Measurements from ENCODE around the gene RGS14. TPM values are rescaled to one million over a fixed set of nuclear protein-coding genes. Genes with fewer than 3 reads are reported as not detected.
A peak's percentile ranks its signal among the peaks of the same experiment; 100 is the strongest.

RGS14 gene
- total RNA-seq, 1 experiment from 2014 or later = 9.4 TPM

DNA sequence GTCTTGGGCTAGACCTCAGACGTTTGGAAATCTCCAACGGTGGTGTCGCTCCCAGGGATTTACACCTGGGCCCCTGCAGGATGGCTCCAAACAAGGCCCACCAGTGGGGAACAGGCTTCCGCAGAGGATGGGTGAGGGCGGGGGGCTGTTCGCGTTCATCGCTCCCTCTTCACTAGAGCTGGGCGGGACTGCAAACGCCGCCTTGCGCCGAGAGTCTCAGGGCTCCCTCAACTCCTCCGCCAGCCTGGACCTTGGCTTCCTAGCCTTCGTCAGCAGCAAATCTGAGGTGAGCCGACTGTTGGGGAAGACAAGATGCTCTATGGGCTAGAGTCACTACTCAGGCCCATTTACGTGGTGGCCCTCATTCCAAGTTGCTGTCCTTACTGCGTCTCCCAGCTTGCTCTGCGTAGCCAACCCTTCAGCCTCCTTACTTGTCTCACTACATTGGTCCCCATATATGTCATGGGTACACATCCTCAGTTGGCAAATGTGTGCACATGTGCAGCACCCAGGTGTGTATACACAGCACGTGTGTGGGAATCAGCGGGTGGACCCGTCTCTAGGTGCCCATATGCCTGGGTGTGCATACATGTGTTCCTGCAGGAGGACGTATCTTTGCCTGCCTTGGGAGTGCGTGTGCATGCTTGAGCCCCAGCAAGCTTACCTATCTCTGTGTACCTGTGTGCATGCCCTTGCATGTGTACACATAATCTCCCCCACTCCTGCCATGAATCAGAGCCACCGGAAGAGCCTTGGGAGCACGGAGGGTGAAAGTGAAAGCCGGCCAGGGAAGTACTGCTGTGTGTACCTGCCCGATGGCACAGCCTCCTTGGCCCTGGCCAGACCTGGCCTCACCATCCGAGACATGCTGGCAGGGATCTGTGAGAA, 10.5 kb downstream of the RGS14 start (continued):
- TF ChIP-seq, protein P1, sequence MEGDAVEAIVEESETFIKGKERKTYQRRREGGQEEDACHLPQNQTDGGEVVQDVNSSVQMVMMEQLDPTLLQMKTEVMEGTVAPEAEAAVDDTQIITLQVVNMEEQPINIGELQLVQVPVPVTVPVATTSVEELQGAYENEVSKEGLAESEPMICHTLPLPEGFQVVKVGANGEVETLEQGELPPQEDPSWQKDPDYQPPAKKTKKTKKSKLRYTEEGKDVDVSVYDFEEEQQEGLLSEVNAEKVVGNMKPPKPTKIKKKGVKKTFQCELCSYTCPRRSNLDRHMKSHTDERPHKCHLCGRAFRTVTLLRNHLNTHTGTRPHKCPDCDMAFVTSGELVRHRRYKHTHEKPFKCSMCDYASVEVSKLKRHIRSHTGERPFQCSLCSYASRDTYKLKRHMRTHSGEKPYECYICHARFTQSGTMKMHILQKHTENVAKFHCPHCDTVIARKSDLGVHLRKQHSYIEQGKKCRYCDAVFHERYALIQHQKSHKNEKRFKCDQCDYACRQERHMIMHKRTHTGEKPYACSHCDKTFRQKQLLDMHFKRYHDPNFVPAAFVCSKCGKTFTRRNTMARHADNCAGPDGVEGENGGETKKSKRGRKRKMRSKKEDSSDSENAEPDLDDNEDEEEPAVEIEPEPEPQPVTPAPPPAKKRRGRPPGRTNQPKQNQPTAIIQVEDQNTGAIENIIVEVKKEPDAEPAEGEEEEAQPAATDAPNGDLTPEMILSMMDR (IDR thresholded peaks at IDR 0.05 in 2 of 3, conservative IDR thresholded peaks at IDR 0.05 in 1 of 3; ENCODE audit: borderline replicate concordance in 1 of 3, insufficient read depth in 1 of 3, low read depth in 2 of 3, low read length in 2 of 3) = no peak
- no peak for TF ChIP-seq RAD21 (IDR thresholded peaks at IDR 0.05; ENCODE audit: low read depth)
- TF ChIP-seq SRF (IDR thresholded peaks at IDR 0.05; ENCODE audit: low read depth) = no peak
- TF ChIP-seq CBX3 (IDR thresholded peaks at IDR 0.05; ENCODE audit: low read depth) = no peak
- no peak for TF ChIP-seq ZNF274 (IDR thresholded peaks at IDR 0.05; ENCODE audit: low read depth, low read length)
- TF ChIP-seq JUND (IDR thresholded peaks at IDR 0.05) = no peak
- TF ChIP-seq EZH2phosphoT487 (IDR thresholded peaks at IDR 0.05; ENCODE audit: borderline replicate concordance) = no peak

DNA sequence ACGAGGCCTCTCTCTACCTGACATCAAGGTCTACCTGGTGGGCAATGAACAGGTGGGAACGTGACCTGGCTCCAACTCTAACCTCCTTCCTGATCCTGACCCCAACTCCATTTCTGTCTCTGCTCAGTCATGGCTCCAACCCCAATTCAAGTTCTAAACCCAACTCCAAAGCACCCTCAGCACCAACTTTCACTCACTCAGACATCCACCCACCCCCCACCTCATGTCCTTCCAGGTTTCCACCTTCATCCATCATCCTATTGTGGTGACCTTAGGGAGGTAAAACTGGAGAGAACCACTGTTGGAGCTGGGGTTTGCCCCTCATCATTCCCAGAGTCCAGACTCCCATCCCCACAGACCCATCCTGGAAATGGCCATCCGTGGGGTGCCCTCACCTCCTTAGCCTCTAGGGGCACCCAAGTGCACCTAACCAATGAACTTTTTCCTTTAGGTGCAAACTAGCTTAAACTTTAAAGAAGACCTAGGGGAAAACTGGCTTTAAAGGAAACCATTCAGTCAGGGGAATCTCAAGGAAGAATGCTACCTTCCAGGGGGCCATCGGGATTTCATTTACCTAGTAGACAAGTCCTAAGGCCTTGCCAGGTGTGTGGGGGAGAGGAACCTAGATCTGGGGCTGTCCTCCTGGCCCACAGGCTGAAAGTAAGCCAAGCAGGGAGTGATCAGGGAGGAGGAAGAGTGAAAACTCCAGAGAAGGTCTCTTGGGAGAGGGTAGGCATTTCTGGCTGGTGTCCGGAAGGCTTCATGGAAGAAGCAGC, 11.3 kb downstream of the RGS14 start:
- CTCF ChIA-PET = interaction anchor here (0.7 to 3.3 kb wide), 12 partner anchors 8 to 255 kb away, joined by 3 to 50 read pairs (median 6); partner anchors contain the start of gene LMAN2
- no peak for DNase-seq (ENCODE audit: low read depth, low spot score)

More for the DNA sequence above, 11.3 kb downstream of the RGS14 start:
- intact Hi-C loops (cut with micrococcal nuclease) = no loop called here
- Histone ChIP-seq H4K20me1 (ENCODE audit: insufficient read depth) (no peaks in the 10 kb centered on the region), H3K79me2 (ENCODE audit: insufficient read depth, low read length) (no peaks in the 10 kb centered on the region), H3K9me3 (ENCODE audit: control insufficient read depth in 1 of 2, insufficient read depth in 1 of 2, low read depth in 1 of 2, low read length in 2 of 2) (no peaks in the 10 kb centered on the region), H3K4me3 (replicated peaks in 1 of 2; ENCODE audit: low read depth in 1 of 2, low read length in 2 of 2) (no peak overlapping the region), H3K9ac (ENCODE audit: low read length) (no peak overlapping the region), H2AFZ (ENCODE audit: low read depth, low read length, poor library complexity, severe bottlenecking) (no peak overlapping the region), H3K27ac (ENCODE audit: low read depth, low read length) (peak overlapping the region; percentile 16; the same call in 1 of the 2 replicates), H3K4me1 (ENCODE audit: control insufficient read depth in 1 of 2, insufficient read depth in 2 of 2, low read length in 2 of 2) (peaks cover 22 to 48% of the 10 kb centered on the region in 2 experiments), H3K9me2 (ENCODE audit: insufficient read depth) (no peaks in the 10 kb centered on the region), H3K4me2 (ENCODE audit: low read length) (no peak overlapping the region), H3K27me3 (ENCODE audit: insufficient read depth, low read length) (no peaks in the 10 kb centered on the region), H3K36me3 (ENCODE audit: control insufficient read depth in 1 of 2, insufficient read depth in 2 of 2, low read length in 2 of 2) (no peaks in the 10 kb centered on the region)
- ATAC-seq = no peak
- TF ChIP-seq, protein P1 (IDR thresholded peaks at IDR 0.05 in 2 of 3, conservative IDR thresholded peaks at IDR 0.05 in 1 of 3; ENCODE audit: borderline replicate concordance in 1 of 3, insufficient read depth in 1 of 3, low read depth in 2 of 3, low read length in 2 of 3) = peak in 2 of 3 experiments; percentile 82 to 84; a peak in 4 of 6 replicates
- TF ChIP-seq, protein P2, sequence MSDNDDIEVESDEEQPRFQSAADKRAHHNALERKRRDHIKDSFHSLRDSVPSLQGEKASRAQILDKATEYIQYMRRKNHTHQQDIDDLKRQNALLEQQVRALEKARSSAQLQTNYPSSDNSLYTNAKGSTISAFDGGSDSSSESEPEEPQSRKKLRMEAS (IDR thresholded peaks at IDR 0.05) = no peak
- POLR2A ChIA-PET = interaction anchor here (1.0 to 1.4 kb wide), 2 partner anchors 11 to 17 kb away, joined by 3 to 4 read pairs; no protein-coding TSS in a partner anchor
- RAD21 ChIA-PET (ENCODE audit: low non-redundant PET in 1 of 2, low total read pairs in 2 of 2, uncharacterized antibody in 2 of 2, unreplicated experiment in 2 of 2) = no interaction called here
- BruUV-seq (replicated peaks) = no TSS peak

Data from HCT116 (cell line).